CD14-positive monocyte (primary cell): Measurements from ENCODE around the gene PDE6B. TPM values are rescaled to one million over a fixed set of nuclear protein-coding genes. Genes with fewer than 3 reads are reported as not detected.

ENCODE experiments used
- DNase-seq, 3 donors: peaks; one replicate each; pipeline ENCODE4 v3.0.0-alpha.2; 2011 to 2022
- H2AFZ ChIP-seq: 2 replicates; pipeline ENCODE4 v1.6.0; 2012; ENCODE audit warnings: mild to moderate bottlenecking, low read depth, low read length, inconsistent platforms; ENCODE audit not compliant: insufficient read depth, poor library complexity, severe bottlenecking
- H3K27ac ChIP-seq, 2 donors: 1 replicate in 1 of 2; 2 replicates in 1 of 2; pipeline ENCODE4 v1.5.1; 2012 to 2013; ENCODE audit warnings: low read length in 2 of 2, control low read depth in 1 of 2, inconsistent platforms in 1 of 2, low read depth in 1 of 2, mild to moderate bottlenecking in 1 of 2
- H3K27me3 ChIP-seq, 2 donors: one replicate each; pipeline versions ENCODE4 v1.6.0 to v1.6.1; 2011 to 2013; ENCODE audit warnings: low read length in 2 of 2; ENCODE audit not compliant: control insufficient read depth in 2 of 2, insufficient read depth in 2 of 2
- H3K36me3 ChIP-seq, 2 donors: replicated peaks in 1 of 2; 1 replicate in 1 of 2; 2 replicates in 1 of 2; pipeline versions ENCODE4 v1.5.1 to v1.6.1; 2012 to 2013; ENCODE audit warnings: low read length in 2 of 2, control low read depth in 1 of 2, inconsistent platforms in 1 of 2, mild to moderate bottlenecking in 1 of 2; ENCODE audit not compliant: insufficient read depth in 2 of 2, control insufficient read depth in 1 of 2
- H3K4me1 ChIP-seq, 2 donors: 1 replicate in 1 of 2; 2 replicates in 1 of 2; pipeline versions ENCODE4 v1.5.1 to v1.6.1; 2012 to 2013; ENCODE audit warnings: low read length in 2 of 2, control low read depth in 1 of 2, inconsistent platforms in 1 of 2, mild to moderate bottlenecking in 1 of 2, moderate library complexity in 1 of 2; ENCODE audit not compliant: insufficient read depth in 2 of 2, control insufficient read depth in 1 of 2
- H3K4me2 ChIP-seq: replicated peaks from 2 replicates; pipeline ENCODE3; 2012; ENCODE audit warnings: low read length, moderate library complexity, mild to moderate bottlenecking; ENCODE audit not compliant: poor library complexity, severe bottlenecking; ENCODE audit errors: extremely low read depth
- H3K4me3 ChIP-seq, 3 experiments: fragments of 200-600 bp in 1 of 3; sonication (generic) in 1 of 3; replicated peaks in 1 of 3; 1 replicate in 2 of 3; 2 replicates in 1 of 3; pipeline ENCODE4 v1.5.1; 2011 to 2013; ENCODE audit warnings: low read length in 3 of 3, mild to moderate bottlenecking in 3 of 3, control low read depth in 2 of 3, low read depth in 2 of 3, inconsistent platforms in 1 of 3, moderate library complexity in 1 of 3
- H3K79me2 ChIP-seq: 2 replicates; pipeline ENCODE4 v1.6.0; 2012; ENCODE audit warnings: mild to moderate bottlenecking, control low read depth, inconsistent platforms, low read length, moderate library complexity; ENCODE audit not compliant: insufficient read depth
- H3K9ac ChIP-seq: 2 replicates; pipeline ENCODE4 v1.6.0; 2017; ENCODE audit warnings: low read length, mild to moderate bottlenecking; ENCODE audit not compliant: insufficient read depth, poor library complexity, severe bottlenecking
- H3K9me3 ChIP-seq, 2 donors: replicated peaks in 1 of 2; 1 replicate in 1 of 2; 2 replicates in 1 of 2; pipeline versions ENCODE4 v1.5.1 to v1.6.1; 2012 to 2013; ENCODE audit warnings: low read length in 2 of 2, control low read depth in 1 of 2; ENCODE audit not compliant: control insufficient read depth in 1 of 2, insufficient read depth in 1 of 2
- H4K20me1 ChIP-seq: 2 replicates; pipeline ENCODE4 v1.6.0; 2012; ENCODE audit warnings: mild to moderate bottlenecking, low read length, control low read depth, moderate library complexity; ENCODE audit not compliant: insufficient read depth
- H3K27ac Mint-ChIP-seq, 7 donors: one replicate each; pipeline ENCODE4 v1.8.0; 2020; ENCODE audit warnings: mild to moderate bottlenecking in 7 of 7, mixed read lengths in 7 of 7, moderate library complexity in 6 of 7, inconsistent platforms in 2 of 7
- H3K27me3 Mint-ChIP-seq, 3 donors: one replicate each; pipeline ENCODE4 v1.8.0; 2021 to 2022; ENCODE audit warnings: low read depth in 3 of 3, mild to moderate bottlenecking in 3 of 3, mixed read lengths in 3 of 3, moderate library complexity in 3 of 3, inconsistent platforms in 1 of 3
- H3K36me3 Mint-ChIP-seq, 2 donors: one replicate each; pipeline ENCODE4 v1.8.0; 2020; ENCODE audit warnings: mixed read lengths in 2 of 2, inconsistent platforms in 1 of 2, mild to moderate bottlenecking in 1 of 2
- H3K4me1 Mint-ChIP-seq: one replicate; pipeline ENCODE4 v1.8.0; 2020; ENCODE audit warnings: mild to moderate bottlenecking, mixed read lengths
- H3K4me3 Mint-ChIP-seq, 2 donors: one replicate each; pipeline ENCODE4 v1.8.0; 2020; ENCODE audit warnings: mild to moderate bottlenecking in 2 of 2, mixed read lengths in 2 of 2, moderate library complexity in 1 of 2
- H3K9me3 Mint-ChIP-seq, 7 donors: one replicate each; pipeline ENCODE4 v1.8.0; 2020 to 2022; ENCODE audit warnings: mixed read lengths in 7 of 7, mild to moderate bottlenecking in 6 of 7, moderate library complexity in 6 of 7, inconsistent platforms in 2 of 7
- CTCF ChIP-seq: fragments of 200-600 bp; IDR thresholded peaks from one replicate; pipeline ENCODE4 v1.8.0; 2022; ENCODE audit warnings: antibody characterized with exemption, mild to moderate bottlenecking
- WGBS: methylation state at CpG from one replicate; pipeline ENCODE4 v1.1.5; 2013; ENCODE audit warnings: missing lambda C conversion rate; ENCODE audit not compliant: insufficient coverage; 5-methylcytosine and 5-hydroxymethylcytosine counted together
- intact Hi-C, 2 donors: fragments of 100-400 bp; cut with micrococcal nuclease; formaldehyde crosslinking; loops; one replicate each; pipeline versions ENCODE4 v1.15.0 to v1.15.1; 2023
- polyA plus RNA-seq, 3 donors: library from polyadenylated mRNA; depleted of rRNA in 1 of 3; unstranded in 2 of 3; stranded (reverse) in 1 of 3; fragments of 300-500 nt in 2 of 3; fragments of >200 nt in 1 of 3; fragmentation: Illumina TruSeq in 2 of 3; gene quantifications; 1 replicate in 2 of 3; 2 replicates in 1 of 3; pipeline ENCODE4 v1.2.3, GENCODE V29; 2012 to 2021

The PDE6B gene
- polyA plus RNA-seq, 3 donors: 3.7 to 6.3 (median 4.6) TPM

- Mint-ChIP-seq H3K9me3 (peaks cover 2 to 33% (median 12%) of the 10 kb centered on the region in 7 donors), H3K4me3 (peak overlapping the region in 1 of 2 donors; percentile 18), H3K27ac (no peak overlapping the region), H3K27me3 (peaks cover 0 to 12% (median 7%) of the 10 kb centered on the region in 3 donors), H3K4me1 (no peaks in the 10 kb centered on the region), H3K36me3 (no peaks in the 10 kb centered on the region)
- H4K20me1 ChIP-seq: no peaks in the 10 kb centered on the region
- DNase-seq: no peak
- no peak overlapping the region for H3K4me3 ChIP-seq
- no peak overlapping the region for H3K4me2 ChIP-seq
- H3K27me3 ChIP-seq: no peaks in the 10 kb centered on the region
- no peaks in the 10 kb centered on the region for H3K4me1 ChIP-seq
- no peaks in the 10 kb centered on the region for H3K79me2 ChIP-seq
- intact Hi-C loops: no loop called here
- no peaks in the 10 kb centered on the region for H3K9me3 ChIP-seq
- H3K36me3 ChIP-seq: no peaks in the 10 kb centered on the region
- H2AFZ ChIP-seq: no peak overlapping the region
- no peak overlapping the region for H3K27ac ChIP-seq
- WGBS: 78% methylated on average over 21 of the region's 24 CpGs
- no peak overlapping the region for H3K9ac ChIP-seq
- TF ChIP-seq CTCF: no peak
Measured at GRCh38 chr4:601612-602558, 23.5 kb upstream of the PDE6B start.

DNA sequence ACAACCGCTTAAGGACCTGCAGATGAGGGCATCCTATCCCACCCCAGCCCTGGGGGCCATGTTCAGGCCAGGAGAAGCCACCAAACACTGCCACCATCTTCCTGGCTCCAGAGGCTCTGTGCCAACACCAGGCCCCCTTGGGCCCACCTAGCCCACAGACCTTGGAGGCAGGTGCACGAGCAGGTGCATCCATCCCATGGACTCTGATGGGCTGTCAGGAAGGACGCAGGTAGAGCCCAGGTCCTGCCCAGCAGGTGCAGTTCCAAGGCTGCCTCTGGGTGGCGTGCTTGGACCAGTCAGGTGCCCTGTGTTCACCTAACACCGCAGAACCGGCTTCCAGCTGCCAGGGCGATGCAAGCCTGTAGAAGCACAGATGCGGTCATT, 22.8 kb upstream of the PDE6B start:
- intact Hi-C loops: no loop called here
- no peak overlapping the region for H3K27ac Mint-ChIP-seq
- no peaks in the 10 kb centered on the region for H3K27me3 ChIP-seq
- no peaks in the 10 kb centered on the region for H3K36me3 Mint-ChIP-seq
- no peak overlapping the region for H2AFZ ChIP-seq
- WGBS: 17% methylated on average over 6 of the region's 8 CpGs
- no peak overlapping the region for H3K4me2 ChIP-seq
- TF ChIP-seq CTCF: peak; percentile 34
- no peak for DNase-seq
- no peaks in the 10 kb centered on the region for H3K36me3 ChIP-seq
- H3K9ac ChIP-seq: no peak overlapping the region
- no peaks in the 10 kb centered on the region for H3K79me2 ChIP-seq
- no peaks in the 10 kb centered on the region for H3K4me1 Mint-ChIP-seq
- H3K4me3 ChIP-seq: no peak overlapping the region
- H3K4me3 Mint-ChIP-seq: no peak overlapping the region
- peaks cover under 1 to 12% (median 2%) of the 10 kb centered on the region in 3 donors for H3K27me3 Mint-ChIP-seq
- H3K9me3 Mint-ChIP-seq: peaks cover 4 to 33% (median 10%) of the 10 kb centered on the region in 7 donors
- no peaks in the 10 kb centered on the region for H3K4me1 ChIP-seq
- H4K20me1 ChIP-seq: no peaks in the 10 kb centered on the region
- no peaks in the 10 kb centered on the region for H3K9me3 ChIP-seq
- H3K27ac ChIP-seq: no peak overlapping the region
